Measurements from ENCODE around the gene ADAM30.
"Not testable (repeated sequence)": the region's sequence is repeated elsewhere in the genome, so short reads cannot be mapped to it uniquely, and the experiment has no call there.

The ADAM30 gene

GRCh38 chr1:119873135-119874015 lies 22.9 kb downstream of the ADAM30 start:
- ATAC-seq, result peak; percentile 23

GRCh38 chr1:119871881-119872280 lies 24.4 kb downstream of the ADAM30 start:
- no peak for ATAC-seq
- no peak for DNase-seq

More at GRCh38 chr1:119873135-119874015, 22.9 kb downstream of the ADAM30 start:
- DNase-seq, result no peak

- DNase-seq (peak; percentile 87), ATAC-seq (peak; percentile 53)
Measured at GRCh38 chr1:119870917-119871596, 25.3 kb downstream of the ADAM30 start.

GRCh38 chr1:119869995-119870394 lies 26.3 kb downstream of the ADAM30 start:
- ATAC-seq, result no peak

GRCh38 chr1:119868176-119868575 lies 28.1 kb downstream of the ADAM30 start:
- DNase-seq (no peak), ATAC-seq (no peak)

More at GRCh38 chr1:119869995-119870394, 26.3 kb downstream of the ADAM30 start:
- no peak for DNase-seq

GRCh38 chr1:119866451-119866850 lies 29.9 kb downstream of the ADAM30 start:
- DNase-seq (no peak), ATAC-seq (no peak)

GRCh38 chr1:119865627-119866026 lies 30.7 kb downstream of the ADAM30 start:
- ATAC-seq (no peak), DNase-seq (no peak)

GRCh38 chr1:119862276-119862675 lies 34.0 kb downstream of the ADAM30 start:
- ATAC-seq, result no peak
- DNase-seq, result no peak

- ATAC-seq, result no peak
Measured at GRCh38 chr1:119861547-119861946, 34.8 kb downstream of the ADAM30 start.

GRCh38 chr1:119859647-119860046 lies 36.7 kb downstream of the ADAM30 start:
- ATAC-seq (peak; percentile 83), DNase-seq (no peak)

More at GRCh38 chr1:119861547-119861946, 34.8 kb downstream of the ADAM30 start:
- no peak for DNase-seq

- not testable (repeated sequence) for ATAC-seq
Measured at GRCh38 chr1:119858556-119859214, 37.6 kb downstream of the ADAM30 start.

GRCh38 chr1:119858126-119858525 lies 38.2 kb downstream of the ADAM30 start:
- ATAC-seq, result no peak
- DNase-seq, result no peak

More at GRCh38 chr1:119858556-119859214, 37.6 kb downstream of the ADAM30 start:
- not testable (repeated sequence) for DNase-seq

- DNase-seq (no peak), ATAC-seq (no peak)
Measured at GRCh38 chr1:119853155-119853554, 43.2 kb downstream of the ADAM30 start.

GRCh38 chr1:119844206-119844605 lies 52.1 kb downstream of the ADAM30 start:
- ATAC-seq, DNase-seq: not testable (repeated sequence)
